GM04504 (cell line): Measurements from ENCODE around the gene CAMTA1.
A peak's percentile ranks its signal among the peaks of the same experiment; 100 is the strongest.
"Not testable (repeated sequence)": the region's sequence is repeated elsewhere in the genome, so short reads cannot be mapped to it uniquely, and the experiment has no call there.

Experiments used
- DNase-seq: peaks from one replicate; pipeline ENCODE4 v3.0.0-alpha.2; 2012; ENCODE audit warnings: low read depth

The CAMTA1 gene, protein sequence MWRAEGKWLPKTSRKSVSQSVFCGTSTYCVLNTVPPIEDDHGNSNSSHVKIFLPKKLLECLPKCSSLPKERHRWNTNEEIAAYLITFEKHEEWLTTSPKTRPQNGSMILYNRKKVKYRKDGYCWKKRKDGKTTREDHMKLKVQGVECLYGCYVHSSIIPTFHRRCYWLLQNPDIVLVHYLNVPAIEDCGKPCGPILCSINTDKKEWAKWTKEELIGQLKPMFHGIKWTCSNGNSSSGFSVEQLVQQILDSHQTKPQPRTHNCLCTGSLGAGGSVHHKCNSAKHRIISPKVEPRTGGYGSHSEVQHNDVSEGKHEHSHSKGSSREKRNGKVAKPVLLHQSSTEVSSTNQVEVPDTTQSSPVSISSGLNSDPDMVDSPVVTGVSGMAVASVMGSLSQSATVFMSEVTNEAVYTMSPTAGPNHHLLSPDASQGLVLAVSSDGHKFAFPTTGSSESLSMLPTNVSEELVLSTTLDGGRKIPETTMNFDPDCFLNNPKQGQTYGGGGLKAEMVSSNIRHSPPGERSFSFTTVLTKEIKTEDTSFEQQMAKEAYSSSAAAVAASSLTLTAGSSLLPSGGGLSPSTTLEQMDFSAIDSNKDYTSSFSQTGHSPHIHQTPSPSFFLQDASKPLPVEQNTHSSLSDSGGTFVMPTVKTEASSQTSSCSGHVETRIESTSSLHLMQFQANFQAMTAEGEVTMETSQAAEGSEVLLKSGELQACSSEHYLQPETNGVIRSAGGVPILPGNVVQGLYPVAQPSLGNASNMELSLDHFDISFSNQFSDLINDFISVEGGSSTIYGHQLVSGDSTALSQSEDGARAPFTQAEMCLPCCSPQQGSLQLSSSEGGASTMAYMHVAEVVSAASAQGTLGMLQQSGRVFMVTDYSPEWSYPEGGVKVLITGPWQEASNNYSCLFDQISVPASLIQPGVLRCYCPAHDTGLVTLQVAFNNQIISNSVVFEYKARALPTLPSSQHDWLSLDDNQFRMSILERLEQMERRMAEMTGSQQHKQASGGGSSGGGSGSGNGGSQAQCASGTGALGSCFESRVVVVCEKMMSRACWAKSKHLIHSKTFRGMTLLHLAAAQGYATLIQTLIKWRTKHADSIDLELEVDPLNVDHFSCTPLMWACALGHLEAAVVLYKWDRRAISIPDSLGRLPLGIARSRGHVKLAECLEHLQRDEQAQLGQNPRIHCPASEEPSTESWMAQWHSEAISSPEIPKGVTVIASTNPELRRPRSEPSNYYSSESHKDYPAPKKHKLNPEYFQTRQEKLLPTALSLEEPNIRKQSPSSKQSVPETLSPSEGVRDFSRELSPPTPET (N-terminal part only)

DNA sequence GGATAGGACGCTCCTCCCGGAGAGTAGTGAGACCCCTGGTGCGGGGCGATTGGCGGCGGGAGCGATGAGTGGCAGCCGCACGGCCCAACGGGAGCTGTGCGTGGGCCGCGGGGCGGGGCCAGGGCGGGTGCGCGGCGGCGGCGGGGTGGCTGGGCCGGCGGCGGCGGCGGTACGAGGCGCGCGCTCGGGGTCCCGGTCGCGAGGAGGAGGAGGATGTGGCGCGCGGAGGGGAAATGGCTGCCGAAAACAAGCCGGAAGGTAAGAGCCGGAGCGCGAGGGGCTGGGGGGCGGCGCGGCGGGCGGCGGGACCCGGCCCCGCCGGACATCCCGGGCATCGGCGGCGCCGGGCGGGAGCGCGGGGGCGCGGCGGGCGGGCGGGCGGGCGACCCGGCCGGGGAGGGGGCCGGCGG lies at the start of gene CAMTA1:
CAMTA1 (plus strand) TSS at position 137 of the 410 bp plus-strand sequence; CDS start at position 214, 77 bp downstream.
- no peak for DNase-seq

DNA sequence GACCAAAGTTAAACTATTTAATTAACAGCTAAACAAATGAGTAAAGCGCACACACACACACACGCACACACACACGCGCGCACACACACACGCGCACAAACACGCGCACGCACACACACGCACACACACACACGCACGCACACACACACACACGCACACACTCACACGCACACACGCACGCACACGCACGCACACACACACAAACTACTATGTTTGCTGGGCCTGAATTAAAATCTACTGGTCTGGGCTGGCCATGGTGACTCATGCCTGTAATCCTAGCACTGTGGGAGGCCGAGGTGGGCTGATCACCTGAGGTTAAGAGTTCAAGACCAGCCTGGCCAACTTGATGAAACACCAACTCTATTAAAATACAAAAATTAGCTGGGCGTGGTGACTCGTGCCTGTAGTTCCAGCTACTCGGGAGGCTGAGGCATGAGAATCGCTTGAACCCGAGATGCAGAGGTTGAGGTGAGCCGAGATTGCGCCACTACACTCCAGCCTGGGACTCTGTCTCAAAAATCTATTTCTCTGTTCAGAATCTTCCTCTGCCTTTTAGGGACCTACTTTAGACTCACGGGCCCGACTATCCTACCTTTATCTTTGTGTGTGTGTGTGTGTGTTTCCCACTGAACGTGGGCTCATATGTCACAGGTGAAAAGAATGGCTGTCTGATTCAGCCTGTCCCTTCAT lies 46.1 kb upstream of the CAMTA1 start:
- DNase-seq: no peak

DNA sequence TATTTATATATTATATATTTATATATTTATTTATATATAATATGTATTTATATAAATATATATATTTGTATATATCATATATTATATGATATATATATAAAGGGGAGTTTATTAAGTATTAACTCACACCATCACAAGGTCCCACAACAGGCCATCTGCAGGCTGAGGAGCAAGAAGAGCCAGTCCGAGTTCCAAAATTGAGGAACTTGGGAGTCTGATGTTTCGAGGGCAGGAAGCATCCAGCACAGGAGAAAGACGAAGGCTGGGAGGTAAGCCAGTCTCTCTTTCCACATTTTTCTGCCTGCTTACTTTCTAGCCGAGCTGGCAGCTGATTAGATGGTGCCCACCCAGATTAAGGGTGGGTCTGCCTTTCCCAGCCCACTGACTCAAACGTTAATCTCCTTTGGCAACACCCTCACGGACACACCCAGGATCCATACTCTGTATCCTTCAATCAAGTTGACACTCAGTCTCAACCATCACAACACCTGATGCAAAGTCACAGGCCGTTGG lies 42.5 kb upstream of the CAMTA1 start:
- DNase-seq: not testable (repeated sequence)

DNA sequence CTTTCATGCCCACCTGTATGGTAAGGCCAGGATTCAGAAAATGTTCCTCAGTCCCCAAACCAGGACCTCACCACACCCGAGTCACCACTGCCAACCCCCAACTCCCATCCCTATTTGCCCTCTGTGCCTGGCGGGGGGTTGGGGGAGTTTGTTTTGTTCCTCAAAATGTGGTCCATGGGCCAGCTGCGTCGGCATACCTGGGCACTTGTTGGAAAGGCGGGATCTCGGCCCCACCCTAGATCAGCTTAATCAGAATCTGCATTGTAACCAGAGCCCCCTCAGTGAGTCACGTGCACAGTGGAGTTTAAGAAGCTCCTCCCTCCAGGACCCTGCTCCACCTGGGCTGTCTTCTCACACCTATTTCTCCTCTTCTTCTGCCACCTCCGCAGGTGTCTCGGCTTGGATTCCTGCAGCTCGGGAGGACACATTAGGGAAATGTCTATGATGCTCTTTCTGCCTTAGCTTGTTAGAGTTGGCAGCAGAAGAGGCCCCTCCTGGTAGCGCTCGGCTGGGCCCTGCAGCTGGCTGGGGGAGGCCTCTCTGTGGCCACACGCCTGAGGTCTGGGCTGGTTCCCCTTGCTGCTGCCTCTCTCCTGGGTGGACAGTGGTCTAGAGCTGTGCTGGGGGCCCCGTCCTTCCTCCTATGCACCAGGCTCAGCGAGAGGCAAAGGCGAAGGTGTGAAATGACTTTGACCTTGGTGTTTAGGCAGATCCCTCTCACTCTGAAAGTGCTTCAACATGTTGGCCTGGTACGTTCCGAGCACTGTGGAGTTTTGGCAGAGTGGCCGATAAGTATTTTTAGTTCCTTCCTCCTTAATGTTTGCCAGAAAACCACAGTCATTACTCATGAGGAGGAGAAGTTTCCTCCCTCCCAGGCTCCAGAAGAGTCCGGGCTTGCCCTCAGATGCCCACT lies 41.8 kb upstream of the CAMTA1 start:
- peak; percentile 80 for DNase-seq

DNA sequence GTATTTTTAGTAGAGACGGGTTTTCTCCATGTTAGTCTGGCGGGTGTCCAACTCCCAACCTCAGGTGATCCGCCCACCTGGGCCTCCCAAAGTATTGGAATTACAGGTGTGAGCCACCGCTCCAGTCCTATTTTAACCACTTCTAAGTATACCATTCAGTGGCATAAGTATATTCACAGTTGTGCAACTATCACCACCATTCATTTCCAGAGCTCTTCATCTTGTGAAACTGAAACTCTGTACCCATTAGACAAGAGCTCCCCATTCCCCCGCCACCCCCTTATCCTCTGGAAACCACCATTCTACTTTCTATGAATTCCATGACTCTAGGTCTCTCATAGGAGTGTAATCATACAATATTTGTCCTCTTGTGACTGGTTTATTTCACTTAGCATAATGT lies 40.2 kb upstream of the CAMTA1 start:
- no peak for DNase-seq

DNA sequence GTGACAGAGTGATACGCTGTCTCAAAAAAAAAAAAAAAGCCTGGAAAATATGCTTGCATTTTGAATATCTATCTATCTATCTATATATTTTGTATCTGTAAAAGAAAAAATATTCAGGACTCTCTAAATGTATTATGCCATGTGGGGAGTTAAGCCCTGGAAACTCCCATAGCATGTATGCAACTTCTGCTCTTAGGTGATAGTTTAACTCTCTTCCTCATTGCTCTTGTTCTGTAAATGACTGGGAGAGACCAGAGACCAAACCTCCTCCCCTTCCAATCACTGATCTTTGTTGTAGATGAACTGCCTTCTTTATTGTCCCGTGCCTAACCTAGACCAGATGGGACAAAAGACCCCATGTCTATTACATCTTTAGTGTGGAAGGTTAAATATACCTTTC lies 37.6 kb upstream of the CAMTA1 start:
- no peak for DNase-seq

DNA sequence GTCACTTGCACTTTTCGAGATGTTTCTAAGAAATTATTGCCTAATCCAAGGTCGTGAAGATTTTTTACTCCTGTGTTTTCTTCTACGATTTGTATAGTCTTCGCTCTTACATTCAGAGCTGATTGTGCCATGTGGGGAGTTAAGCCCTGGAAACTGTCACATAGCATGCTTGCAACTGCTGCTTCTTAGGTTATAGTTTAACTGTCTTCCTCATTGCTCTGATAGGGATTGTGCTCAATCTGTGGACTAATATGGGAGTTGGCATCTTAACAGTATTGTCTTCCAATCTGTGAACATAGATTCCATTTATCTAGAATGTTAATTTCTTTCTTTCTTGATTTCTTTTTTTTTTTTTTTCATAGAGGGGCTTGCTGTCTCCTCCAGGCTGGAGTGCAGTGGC lies 34.8 kb upstream of the CAMTA1 start:
- no peak for DNase-seq

DNA sequence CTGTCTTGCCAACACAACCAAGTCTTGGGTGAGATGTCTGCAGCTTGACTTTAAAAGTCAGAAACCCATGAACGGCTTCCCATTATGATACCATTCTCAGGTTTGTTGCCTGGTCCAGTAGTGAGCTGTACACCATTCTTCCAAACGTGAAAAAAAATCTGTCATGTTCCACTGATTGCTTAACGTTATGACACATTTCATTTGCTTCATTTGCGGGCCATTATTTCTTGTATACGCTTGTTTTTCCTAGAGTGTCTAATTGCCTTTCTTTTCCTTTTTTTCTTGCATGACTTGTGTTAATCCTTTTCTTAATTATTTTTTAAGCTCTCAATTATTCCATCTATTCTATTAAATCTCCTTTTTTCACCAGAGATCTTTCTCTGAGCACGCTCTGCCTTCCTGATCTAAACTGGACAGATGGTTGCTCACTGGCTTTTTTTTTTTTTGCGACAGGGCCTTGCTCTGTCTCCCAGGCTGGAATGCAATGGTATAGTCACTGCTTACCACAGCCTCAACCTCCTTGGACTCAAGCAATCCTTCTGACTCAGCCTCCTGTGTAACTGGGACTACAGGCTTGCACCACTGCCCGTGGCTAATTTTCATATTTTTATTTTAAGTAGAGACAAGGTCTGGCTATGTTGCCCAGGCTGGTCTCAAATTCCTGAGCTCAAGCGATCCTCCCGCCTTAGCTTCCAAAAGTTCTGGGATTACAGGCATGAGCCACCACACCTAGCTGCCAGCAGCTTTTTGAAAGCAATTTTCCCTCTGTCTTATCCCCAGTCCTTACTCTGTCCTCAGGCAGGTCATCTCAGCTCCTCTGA lies 31.7 kb upstream of the CAMTA1 start:
- no peak for DNase-seq

DNA sequence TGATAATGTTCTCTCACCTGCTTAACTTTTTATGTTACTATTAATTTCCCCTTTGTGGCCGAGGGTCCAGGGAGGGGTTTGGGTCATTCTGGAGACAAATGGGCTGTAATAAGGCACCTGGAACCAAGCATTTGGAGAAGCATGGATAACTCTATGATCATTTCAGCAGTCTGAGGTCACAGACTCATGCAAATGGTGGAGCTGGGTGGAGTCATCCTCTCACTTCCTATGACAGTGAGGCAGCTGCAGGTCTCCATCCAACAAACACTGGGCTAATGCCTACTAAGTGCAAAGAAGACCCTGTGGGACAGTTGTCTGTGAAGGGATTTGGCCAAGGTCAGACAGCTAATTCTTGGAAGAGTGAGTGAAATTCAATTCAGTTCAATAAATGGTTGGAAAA lies 28.8 kb upstream of the CAMTA1 start:
- no peak for DNase-seq

DNA sequence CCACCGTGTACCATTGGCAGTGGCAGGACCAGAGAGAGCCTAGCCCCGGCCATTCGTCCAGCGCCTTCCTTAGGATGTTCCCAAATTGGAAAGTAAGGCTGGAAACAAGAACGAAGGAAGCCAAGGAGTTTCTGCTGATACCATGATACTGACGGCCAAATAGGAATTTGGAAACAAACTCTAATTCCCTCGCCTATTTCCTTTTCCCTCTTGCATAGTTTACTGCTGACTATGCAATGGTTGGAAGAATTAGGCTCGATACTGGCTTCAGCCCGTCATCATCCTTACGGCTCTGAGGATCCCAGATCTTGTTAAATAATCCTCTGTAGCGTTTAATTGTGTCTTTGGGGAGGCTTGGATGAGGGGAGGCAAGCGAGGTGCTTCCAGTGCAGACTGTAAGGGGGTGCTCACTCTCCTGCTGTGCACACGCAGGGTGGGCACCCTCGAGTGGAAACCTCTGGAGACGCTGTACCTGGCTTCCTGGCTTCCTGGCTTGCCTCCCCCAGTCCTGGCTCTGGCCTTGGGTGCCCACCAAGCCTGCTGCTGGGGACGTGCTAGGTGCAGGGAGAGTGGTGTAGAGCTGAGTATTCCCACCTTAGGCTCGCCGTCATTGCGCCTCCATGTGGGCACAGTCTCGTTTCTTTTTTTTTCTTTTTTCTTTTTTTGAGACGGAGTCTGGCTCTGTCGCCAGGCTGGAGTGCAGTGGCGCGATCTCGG lies 27.4 kb upstream of the CAMTA1 start:
- no peak for DNase-seq

DNA sequence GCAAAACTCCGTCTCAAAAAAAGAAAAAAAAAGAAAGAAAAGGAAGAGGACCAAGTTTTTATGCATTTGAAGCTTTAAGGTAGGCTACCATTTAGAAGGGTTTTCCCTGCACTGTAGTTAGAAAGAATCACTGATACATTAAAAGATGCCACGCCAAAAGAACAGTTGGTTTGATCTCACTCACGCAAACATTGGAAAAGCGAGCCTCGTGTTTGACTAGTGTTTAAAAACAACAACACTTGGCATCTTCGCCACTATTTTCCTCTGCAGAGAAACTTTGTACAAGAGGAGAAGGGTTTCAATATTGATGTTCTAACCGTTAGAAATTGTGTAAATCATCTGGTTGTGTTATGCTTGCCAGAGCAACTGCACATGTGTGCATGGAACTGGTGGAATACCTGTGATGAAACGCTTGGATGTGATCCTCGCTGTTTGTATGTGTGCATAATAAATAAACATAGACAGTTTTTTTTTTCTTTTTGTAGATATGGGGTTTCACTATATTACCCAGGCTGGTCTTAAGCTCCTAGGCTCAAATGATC lies 24.0 kb upstream of the CAMTA1 start:
- DNase-seq: no peak

DNA sequence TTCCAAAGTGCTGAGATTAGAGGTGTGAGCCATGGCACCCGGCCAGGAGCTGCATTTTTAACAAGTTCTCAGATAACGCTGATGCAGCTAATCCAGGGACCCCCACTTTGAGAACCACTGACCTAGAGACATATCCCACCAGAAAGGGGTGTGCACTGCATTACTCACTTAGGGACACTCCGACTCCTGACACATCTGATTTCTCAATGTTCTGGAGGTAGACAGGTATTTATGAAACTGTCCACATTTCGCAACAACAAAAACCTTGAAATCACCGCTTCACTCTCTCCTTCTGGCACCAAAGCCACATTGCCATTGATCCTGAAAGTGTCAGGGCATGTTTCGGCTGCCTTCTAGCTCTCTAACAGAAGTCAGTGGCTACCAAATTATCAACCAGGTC lies 23.2 kb upstream of the CAMTA1 start:
- no peak for DNase-seq

DNA sequence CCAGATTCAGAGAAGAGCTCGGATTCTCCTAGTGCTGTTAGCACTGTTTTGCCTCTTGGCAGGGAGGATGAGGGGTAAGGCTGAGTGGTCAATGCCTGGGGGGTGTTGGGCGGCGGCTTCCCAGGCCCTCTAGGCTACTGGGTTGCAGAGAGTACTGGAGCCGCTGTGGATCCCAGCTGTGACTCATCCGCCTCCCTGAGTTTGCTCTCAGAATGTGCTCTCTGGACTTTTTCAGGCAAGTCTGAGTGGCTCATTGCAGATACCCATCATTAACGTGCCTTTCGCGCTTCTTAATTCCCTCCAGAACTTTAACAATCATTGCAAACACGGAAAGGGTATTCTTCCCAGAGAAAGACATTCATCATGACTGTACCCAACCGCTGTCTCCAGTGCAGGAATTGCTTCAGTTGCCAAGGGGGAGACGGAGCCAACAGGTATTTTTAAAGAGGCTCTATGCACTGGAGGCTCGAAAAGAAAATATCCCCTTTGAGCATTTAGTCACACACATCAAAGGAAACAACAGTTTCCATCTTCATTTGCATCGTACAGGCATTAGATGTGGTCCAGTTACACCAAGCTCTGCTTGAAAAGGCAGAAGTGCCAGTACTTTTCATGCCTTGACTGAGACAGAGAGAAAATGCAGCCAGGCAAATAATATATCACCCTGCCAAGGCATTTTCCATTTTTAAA lies 14.4 kb upstream of the CAMTA1 start:
- no peak for DNase-seq

DNA sequence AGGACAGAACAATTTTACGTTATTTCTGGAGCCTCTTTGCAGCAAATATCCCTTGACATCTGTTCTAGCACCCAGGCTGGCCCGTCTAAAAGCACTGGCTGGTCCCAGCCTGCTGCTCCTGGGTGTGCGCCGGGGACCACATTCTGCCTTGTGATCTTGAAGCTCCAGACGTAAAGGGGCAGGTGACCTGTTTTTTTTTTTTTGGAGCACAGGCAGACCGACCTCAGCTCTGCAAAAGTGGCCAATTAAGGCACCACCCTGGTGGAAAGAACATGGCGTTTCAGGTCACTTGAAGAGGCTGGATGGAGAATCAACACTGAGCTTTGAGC lies 13.8 kb upstream of the CAMTA1 start:
- no peak for DNase-seq

DNA sequence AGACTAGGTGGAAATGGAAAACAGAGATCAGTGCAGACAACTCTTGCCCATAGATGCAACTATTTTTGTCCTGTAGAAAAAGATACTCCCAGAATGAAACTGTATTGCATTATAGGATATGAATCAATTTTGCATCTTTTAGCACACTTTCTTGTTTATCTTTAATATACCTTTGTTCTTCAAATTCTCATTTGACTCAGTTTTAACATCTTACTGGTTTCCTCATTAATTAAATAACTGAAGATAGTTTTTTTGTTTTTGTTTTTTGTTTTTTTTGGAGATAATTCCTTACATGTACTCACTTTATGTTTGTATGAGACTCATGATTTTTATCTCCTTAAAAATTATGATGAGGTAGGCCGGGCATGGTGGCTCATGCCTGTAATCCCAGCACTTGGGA lies 10.9 kb upstream of the CAMTA1 start:
- no peak for DNase-seq

DNA sequence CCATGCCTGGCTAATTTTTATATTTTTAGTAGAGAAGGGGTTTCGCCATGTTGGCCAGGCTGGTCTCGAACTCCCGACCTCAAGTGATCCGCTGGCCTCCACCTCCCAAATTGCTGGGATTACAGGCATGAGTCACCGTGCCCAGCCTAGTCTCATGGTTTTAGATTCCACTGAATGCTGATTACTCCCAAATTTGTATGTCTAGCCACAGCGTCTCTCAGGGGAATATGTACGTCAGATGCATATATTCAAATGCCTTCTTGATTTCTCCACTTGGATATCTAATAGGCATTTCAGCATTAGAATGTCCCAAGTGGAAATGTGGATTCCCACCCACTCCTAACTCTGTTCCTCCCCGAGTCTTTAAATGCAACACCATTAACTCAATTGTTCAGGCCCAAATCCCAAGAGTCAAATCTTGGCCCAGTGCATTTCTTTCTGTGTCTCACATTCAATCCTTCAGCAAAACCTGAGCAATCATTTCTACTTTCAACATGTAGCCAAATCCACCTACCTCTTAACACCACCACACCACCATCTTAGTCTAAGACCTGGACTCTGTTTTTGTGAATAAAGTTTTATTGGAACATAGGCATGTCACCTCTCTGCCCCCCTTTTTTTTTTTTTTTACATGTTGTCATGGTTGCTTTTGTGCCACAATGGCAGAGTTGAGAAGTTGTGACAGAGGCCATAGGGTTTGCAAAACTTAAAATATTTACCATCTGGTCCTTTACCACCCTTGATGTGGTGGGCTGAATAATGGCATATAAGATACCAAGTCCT lies 9.8 kb upstream of the CAMTA1 start:
- DNase-seq: no peak

DNA sequence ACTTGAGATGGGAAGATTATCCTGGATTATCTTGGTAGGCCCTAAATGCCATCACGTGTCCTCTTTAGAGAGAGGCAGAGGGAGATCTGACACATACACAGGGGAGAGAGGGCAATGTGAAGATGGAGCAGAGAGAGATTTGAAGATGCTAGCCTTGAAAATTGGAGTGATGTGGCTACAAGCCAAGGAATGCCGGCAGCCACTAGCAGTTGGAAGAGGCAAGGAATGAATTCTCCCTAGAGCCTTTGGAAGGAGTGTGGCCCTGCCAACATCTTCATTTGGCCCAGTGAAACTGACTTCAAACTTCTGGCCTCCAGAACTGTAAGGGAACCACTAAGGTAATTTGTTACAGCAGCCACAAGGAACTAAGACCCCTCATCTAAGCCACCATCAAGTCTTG lies 8.9 kb upstream of the CAMTA1 start:
- DNase-seq: no peak
